NCI-H524 treated with DMSO at 0.1 percent for 48 hours (cell line): ENCODE data around the gene C3orf52.

Experiments used
- DNase-seq: peaks from one replicate; lab custom pipeline; 2025; lab: John Stamatoyannopoulos, UW

The C3orf52 gene

DNA sequence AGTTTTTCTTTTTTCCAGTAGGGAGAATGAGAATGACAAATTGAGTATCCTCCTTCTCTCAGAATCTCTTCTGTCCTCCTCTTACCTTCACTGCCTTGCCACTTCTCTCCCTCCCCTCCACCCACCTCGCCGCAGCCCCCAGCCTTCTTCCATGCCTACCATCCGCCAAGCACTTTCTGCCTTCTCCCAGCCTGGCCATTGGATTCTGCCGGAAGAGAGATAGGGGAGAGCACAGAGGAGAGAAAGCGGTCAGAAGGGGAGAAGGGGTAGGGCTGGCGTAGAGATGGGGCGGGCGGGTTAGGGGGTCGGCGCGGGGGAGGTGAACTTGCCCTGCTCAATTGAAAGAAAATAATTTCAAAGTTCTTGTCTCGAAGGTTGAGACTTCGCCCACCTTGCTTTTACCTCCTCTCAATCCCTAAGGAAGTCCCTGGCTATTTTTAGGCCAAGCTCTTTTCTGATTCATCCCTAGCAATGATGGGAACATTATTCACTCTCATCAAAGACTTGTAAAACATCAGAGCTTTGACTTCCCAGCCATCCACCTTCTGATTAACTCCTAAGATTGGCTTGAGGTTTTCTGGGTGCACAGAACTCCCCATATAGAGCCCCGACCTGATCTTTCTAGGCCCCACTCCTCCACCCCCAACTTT, 811 bp downstream of the C3orf52 start:
- DNase-seq, result no peak

DNA sequence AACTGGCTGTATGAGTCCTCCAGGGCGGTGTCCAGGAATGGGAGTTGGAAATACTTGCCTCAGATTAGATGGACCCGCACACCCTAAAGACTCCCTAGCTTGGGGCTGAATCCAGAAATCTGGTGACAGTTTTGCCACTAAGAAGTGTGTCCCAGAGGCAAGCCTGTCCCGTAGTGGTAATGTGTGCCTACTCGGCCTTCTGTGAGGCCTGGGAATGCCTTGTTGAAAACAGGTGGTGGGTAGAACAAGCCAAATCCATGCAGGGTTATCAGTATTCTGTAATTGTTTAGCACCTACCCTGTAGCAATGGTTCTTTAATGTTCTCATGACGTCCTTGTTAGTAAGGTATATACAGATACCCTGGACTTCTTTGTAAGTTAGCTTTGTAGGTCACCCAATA, 1.6 kb downstream of the C3orf52 start:
- no peak for DNase-seq

DNA sequence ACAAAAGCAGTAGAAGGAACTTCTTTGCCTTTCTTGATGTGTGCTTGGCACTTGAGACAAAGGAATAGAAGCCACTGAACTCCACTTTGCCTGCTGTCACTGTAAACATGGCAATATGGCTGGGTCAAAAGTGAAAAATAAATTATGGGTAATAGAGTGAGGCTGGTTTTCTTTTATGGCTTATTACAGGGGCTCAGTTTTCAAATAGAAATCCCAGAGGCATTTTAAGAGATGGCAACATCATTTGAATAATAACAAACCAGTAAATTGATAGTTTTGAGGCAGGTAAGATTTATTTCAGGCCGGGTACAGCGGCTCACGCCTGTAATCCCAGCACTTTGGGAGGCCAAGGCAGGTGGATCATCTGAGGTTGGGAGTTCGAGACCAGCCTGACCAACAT, 2.8 kb downstream of the C3orf52 start:
- DNase-seq, result no peak

DNA sequence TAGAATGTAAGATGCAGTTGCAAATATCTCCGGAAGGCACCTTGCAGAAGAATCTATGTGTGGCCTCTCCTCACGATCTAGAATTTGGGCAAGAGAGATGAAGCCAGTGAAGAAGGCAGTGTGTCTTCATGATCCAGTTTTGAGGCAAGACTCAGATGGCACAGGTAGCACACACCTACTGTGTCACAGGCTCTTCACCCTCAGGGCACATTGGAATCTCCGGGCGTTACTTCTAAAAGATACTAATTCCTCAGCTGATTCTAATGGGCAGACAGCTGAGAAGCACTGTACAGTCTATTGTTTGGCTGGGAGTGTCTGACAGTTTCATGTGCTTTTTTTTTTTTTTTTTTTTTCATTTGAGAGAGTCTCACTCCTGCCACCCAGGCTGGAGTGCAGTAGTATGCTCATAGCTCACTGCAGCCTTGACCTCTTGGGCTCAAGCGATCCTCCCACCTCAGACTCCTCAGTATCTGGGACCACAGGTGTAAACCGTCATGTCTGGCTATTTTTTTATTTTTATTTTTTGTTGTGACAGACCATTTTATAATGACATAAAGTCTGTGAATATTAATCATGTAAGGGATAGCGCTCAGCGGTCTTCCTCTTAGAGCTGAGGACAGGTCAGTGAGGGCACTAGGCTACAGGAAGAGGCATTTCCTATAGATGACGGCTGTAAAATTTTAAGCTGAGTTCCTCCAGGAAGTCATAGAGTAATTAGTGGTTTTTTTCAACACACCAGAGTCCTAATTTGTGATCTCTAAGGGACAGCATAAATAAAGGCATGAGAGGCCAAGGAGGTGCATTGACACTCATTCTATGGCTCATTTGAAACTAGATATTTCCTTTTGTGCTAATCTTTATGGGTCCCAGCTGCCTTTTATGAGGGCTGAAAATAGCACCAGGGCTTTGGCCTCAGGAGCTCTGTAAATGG, 4.0 kb downstream of the C3orf52 start:
- DNase-seq, result no peak

DNA sequence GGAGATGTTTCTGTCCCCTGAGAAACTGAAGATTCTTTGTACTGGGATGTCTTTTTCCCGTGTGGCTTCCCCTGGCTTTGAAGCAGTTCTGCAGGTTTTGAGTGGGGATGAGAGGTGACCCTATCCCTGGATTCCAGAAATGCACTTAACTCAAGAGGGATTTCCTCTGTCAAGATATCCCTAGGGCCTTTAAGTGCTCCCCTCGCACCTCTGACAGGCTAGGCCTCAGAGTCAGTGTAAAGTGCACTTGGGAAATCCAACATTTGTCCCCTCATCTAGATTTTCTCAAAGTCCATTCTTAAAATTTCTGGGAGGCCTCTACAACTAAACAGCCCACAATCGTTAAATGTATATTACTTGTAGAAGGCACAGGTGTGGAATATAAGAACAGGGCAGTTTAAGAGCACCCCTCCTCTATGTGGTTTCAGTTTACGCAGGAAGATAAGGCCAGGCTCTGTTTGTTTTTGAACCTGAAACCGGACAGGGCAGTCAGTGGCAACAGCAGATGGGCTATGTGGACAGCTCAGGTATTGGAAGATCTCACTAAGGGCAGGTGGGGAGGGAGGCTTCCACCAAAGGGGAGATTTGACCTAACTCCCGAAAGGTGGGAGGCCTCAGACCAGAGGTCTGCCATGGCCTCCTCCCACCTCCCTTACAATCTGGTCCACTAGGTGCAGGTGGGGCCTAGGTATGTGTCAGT, 4.8 kb downstream of the C3orf52 start:
- peak; percentile 74 for DNase-seq

DNA sequence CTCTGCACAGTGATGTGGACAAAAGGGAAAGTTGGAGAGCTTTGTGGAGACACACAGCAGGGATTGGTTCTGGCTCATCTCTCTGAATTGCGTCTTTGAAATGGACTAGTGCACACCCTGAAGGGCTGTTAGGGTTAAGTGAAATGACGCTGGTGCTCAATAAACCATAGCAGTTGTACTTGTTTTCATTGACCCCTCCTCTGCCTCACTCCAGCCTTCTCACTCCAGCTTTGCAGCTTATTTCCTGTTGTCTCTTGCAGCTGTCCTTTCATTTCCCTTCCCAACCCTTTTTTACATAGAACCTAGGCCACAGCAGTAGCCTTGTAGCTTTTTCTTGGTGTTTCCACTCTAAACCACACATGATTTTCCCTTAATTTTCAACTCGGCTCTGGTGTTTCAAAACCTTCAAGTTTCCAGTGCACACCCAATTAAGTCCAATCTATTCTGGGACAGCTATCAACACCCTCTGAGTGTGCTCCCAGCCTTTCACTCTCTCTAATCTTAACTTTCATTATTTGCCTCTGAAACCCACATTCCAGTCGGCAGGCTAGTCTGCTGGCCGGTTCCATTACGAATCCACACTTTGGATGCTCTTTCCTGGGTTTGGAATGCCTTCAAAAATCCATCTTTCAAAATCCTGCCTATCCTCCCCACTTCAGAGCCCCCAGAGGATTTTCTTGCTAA, 6.4 kb downstream of the C3orf52 start:
- DNase-seq, result no peak

DNA sequence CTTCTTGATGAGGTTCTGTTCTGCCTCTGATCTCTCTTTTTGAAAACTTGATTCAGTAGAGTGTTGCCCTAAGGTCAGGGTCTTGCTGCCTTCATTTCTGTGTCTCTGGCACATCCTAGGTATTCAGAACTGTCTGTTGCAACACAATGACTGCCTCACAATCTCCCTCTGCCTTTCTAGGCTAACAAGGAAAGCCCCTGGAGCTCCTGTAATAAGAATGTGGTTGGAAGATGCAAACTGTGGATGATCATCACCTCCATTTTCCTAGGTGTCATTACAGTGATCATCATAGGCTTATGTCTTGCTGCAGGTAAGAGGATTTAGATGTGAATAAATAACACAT, 7.0 kb downstream of the C3orf52 start:
- DNase-seq, result no peak

DNA sequence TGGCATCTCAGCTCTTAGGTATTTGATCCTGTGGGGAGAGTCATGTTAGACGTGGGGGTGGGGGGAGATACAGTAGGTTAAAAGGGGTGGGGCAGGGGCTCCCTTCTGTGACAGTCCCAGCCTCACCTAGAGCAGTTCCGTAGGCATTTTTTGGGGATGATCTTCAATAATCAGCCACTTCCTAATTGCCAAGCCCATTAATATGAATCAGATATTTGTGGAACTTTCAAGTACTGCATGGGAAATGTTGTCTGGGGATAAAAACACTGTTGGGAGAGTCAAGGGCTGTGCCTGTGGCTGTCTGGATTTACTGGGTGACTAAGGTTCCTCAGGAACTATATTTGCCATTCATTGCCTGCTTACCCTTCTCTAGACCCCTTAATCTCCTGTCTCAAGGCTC, 9.5 kb downstream of the C3orf52 start:
- DNase-seq, result no peak

DNA sequence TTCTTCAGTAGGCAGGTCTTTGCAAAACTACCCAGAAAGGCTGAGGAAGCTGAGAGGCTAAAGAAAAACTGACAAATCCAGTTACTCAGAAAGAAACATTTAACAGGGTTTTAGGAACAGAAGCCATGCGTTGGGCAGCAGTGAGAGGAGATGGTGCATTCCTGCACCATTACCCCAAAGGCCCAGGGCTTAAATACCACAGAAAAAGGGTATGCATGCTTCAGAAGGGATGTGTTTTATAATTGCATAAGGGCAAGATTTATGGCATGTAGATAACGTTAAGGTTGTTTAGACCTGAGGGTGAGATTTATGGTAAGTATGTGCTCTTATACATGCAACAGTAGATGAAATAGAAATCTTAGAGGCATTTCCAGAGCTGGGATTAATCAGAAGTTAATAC, 10.0 kb downstream of the C3orf52 start:
- no peak for DNase-seq

DNA sequence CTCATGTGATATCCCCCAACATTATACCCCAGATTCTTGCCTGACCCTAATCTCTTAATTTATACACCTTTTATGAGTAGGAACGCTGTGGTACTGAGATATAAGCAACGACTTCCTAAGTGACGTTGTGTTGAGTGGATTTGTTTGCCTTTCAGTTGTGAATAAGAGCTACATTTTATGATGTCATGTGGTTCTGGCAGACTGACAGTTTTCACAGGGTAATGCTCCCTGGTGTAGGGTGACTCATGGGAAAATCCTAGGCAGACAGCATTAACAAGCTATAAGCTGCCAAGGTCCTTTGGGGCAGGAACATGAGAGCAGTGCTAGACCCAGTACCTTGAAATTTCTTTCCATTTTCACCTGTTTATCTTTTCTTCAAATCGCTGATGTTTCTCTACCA, 11.2 kb downstream of the C3orf52 start:
- no peak for DNase-seq

DNA sequence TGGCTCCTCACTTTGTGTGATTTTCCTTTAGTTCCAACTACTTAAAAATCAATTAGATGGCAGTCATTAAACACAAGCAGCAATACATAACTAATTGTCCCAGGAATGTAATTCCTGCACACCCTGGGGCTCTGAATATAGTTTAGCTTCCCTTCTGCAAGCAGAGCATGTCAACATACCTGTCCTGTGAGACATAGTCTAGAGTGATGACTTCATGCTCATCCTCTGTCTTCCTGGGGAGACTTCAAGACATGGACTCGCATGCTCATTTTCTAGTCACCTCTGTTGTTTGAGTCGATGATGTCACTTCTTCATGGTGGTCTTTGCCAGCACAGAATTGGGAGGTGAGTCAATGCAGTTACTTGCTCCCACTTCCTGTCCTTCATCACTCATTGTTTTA, 15.7 kb downstream of the C3orf52 start:
- no peak for DNase-seq

DNA sequence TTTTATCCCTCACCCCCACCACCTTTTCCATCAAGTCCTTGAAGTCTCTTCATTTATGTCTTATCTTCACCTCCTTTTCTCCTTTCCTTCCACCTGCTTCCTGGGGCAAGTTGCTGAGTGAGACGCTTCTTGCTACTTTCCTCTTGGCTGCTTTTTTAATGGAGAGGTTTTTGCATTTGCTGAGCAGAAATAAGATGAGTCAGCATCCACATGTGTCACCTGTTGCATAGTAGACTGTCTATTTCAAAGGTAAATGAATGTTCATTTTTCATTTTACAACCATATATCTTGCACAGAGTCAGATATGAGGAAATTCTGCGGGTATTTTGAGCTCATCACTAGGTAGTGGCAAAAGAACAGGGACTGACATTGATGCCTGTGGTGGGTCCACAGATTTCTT, 18.6 kb downstream of the C3orf52 start:
- DNase-seq, result no peak

DNA sequence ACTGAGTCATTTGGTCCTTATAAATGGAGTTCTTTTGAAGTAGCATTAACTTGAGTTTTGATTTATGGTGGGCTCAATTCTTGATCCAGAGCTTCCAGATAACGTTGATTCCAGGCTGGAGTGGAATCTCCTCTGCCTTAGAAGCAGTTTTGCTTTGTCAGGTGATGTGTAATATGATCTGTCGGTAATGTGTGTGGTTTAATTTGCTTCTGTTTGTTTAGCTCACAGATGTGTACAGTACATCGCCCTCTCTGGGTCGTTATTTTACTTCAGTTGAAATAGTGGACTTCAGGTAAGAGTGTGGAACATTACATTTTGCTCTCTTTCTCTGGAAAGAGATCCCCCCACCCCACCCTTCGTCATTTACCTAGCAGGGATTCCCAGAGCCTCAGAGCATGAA, 23.1 kb downstream of the C3orf52 start:
- no peak for DNase-seq

DNA sequence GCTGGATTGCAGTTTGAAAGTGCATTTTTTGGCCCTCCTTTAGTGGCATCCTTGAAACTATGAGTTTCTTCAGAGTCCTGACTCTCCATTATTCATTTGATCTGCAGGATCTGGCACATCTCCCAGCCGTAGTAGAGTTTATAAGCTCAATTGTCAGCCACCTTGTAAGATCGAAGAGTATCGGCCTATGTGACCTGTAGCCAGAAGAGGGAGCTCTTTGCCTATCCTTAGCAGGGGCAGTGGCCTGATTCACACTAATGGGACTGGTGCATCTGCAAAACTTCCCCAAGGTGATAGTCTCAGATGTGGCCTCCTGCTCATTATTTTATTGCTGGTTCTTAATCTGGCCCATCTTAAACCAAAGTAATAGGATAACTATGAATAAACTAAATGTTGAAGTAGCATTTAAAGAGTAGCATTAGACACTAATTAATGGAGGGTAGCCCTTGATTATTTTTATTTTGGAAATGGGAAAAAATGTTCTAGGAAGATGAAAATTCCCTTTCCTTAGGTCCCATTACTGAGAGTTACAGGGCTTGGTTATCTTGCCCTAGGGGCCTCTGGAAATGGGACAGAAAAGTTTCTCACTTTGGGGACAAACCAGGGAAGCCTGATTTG, 25.7 kb downstream of the C3orf52 start:
- DNase-seq, result peak; percentile 53

DNA sequence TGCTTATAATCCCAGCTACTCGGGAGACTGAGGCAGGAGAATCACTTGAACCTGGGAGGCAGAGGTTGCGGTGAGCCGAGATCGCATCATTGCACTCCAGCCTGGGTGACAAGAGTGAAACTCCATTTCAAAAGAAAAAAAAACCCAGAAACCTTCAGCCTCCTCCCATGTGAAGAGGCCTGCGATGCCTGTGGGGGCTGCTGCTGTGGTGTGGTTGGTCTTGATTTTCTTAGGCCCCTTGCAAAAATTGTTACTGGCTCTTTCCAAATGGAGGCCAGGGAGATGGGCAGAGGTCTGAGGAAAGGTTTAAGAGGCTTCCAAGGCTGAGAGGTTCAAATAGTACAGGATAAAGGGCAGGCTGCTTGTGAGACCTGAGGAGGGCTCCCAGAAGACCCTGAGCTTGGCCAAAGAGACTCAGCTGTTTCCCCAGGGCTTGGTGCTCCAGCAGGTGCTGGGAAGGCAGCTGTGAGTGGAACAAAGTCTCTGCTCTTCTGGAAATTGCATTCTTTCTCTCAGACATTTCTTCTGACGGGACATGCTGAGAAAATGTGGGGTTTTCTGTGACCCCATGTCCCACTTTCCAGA, 28.5 kb downstream of the C3orf52 start:
- no peak for DNase-seq

DNA sequence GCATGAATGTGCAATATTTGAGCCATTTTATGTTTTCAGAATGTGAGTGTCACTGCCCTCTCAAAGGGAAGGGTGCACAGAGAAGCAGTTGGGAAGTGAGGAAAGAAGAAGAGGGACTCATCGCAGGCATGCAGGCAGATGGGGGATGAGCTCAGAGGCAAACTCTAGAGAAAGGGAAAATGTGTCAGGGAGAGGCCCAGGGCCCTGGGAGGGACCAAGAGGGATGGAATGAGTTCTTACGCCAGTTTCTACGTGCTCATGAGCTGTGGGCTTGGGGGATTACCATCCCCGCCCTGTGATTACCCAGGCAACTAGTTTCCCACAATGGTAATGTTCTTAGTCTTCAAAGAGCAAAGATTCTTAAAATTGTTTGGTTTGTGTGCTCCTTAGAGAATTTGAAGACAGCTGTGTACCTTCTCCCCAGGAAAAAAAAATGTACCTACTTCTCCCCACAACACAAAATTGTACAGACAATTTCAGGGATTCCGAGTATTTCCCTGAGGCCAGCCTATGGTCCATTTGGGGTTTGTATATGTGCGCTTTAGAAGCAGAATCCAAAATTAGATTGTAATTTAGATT, 29.1 kb downstream of the C3orf52 start:
- no peak for DNase-seq

DNA sequence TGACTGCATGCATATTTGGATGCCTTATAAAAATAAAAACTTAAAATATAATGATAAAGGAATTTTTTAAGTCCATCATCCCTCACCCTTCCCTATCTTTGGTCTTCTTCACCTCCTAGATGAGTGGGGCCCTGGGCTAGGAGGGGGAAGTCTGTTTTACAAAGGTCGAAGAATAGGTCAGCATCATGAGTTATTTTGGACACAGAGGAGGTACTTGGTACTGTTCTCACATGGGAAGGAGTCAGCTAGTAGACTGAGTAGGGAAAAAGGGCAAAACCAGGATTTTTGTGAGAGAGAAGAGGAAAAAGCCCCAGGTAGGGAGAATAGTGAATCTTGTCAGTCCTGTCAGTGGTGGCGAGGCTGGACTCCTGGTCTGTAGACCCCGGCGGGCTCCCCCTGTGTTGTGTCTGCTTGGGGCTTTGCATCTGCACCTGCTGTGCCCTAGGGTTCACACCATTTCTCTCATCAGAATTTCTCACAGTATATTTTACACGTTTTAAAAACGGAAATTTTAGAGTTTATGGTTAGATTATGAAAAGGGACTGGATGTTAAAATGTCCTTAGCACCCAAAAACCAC, 29.7 kb downstream of the C3orf52 start:
- DNase-seq, result no peak

DNA sequence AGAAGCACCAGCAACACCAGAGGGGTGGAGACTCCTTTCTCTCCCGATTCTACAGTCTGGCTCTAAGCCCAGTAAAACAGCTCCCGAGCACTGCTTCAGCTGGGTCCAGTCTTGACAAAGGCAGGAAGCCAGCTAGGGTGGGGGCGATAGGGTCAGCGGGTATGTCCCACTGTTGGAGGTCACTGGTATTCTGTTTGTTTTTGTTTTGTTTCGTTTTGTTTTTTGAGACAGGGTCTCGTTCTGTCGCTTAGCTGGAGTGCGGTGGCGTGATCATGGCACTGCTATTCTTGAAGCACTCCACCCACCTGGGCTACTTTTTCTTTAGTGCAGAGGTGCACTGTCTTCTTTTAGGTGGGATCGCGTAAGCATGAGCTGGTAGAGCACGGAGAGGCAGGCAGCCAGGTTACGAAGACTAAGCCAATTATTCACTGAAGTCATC, 30.6 kb downstream of the C3orf52 start:
- DNase-seq, result no peak

DNA sequence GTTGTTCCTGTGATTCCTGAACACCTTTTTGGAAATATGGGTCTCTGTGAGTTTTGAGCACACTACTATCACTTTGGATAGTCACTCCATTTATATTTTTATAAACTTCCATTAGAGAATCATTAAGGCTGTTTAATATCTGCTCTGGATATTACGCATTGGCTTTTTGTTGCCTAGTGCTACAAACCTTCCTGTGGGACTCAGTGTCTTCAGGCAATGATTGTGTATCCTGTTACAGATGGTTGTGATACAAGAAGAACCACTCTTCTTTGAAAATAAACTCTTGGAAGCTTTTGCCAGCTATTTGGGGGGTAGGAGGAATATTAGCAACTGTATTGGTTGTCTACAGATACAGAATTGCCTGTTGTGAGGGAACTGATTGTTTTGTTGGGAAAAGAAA, 31.2 kb downstream of the C3orf52 start:
- DNase-seq, result no peak

DNA sequence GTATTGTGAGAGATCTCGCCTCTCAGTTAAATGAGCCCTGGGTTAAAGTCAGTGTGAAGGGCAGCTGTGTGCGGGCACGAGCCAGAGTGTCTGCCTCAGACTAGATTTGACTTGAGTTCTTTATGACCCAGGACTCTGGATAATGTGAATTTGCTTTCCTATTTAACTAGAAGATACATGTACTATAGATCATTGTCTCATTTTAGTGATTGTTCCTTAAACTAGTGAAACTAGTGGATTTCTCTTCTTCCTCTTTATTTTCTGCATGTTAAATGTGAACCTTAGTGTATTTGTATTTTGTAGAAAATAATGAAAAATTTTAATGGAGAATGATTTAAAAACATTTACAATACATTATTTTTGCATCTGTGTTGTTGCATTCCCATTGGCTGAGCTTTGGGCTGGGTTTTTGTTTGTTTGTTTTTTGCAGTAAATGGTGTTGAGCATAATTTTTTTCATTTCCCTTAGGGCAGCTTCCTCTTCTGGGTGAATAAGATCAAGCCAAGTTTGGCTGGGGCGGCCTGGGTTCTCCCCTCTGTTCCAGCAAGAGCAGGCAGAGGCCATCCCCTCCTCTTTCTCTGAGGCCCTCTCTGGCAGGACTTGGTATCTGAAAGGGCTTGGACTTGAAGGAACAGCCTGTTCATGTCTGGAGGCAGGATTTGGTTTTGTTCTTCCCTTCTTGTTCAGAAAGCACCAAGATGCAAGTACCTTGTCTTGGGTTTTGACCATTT, 31.8 kb downstream of the C3orf52 start:
- no peak for DNase-seq
